ENCODE data around the gene REM2.
"Not testable (repeated sequence)": the region's sequence is repeated elsewhere in the genome, so short reads cannot be mapped to it uniquely, and the experiment has no call there.

The REM2 gene

DNA sequence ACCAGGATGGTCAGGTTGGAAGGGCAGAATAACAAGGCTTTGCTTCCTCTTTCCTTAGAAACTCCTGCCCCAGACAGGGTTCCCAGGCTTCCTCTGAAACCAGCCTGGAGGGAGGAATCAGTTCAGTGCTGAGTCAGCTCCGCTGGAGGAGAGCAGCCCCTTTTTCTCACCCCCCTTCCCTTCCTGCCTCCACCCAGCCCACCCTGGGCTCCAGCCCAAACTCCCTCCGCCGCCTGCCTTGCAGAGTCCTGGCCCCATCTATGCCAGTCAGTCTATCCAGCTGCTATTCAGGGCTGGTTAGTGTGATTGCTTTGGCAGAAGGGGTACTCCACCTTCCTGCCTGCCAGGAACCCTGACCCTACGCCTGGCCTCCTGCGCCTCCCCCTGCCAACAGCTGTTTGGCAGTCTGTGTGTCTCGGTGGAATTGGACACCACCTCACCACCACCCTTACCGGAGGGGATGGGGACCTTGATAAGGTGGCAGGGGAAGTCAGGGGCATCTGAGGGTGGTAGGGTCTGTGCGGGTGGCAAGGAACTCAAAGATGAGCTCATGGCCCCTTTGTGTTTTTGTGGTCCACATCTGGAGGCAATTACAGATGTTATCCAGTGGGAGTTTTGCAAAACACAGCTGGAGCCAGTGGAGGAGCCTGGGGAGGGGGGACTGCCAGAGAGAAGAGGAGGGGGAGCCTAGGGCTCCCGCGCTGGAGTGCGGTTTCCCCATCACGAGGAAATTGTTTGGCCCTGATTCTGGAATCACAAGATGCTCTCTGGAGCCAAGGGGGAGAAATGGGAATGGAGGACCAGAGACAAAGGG lies 34.5 kb upstream of the REM2 start:
- DNase-seq (ENCODE audit: low read depth, low spot score) = peak; percentile 93

DNA sequence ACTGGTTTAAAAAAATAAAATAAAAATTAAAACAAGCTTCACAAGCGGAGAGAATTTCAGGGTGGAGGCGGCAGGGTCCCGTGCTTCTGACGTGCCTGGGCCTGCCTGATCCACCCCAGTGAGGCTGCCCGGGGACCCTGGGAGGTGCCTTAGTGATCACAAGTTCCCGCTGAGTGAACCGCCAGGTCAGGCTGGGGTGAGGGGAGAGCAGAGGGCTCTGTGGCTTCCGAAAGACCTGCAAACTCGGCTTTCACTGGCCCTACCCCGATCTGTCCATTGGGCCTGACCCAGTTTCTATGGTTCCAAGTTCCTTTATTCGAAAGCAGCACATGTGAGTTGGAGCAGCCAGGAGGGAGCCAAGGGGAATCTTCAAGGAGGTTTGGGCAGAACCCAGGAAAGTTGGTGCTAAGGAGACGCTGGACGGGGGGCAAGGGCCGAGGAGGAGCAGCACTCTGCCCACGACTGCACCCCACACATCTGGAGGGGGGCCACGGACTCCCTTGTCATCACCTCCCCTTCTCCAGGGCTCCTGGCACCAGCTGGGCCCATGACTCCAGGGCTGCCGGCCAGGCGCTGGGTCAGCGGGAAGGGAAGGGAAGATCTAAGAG lies 33.7 kb upstream of the REM2 start:
- no peak for DNase-seq (ENCODE audit: low read depth, low spot score)

DNA sequence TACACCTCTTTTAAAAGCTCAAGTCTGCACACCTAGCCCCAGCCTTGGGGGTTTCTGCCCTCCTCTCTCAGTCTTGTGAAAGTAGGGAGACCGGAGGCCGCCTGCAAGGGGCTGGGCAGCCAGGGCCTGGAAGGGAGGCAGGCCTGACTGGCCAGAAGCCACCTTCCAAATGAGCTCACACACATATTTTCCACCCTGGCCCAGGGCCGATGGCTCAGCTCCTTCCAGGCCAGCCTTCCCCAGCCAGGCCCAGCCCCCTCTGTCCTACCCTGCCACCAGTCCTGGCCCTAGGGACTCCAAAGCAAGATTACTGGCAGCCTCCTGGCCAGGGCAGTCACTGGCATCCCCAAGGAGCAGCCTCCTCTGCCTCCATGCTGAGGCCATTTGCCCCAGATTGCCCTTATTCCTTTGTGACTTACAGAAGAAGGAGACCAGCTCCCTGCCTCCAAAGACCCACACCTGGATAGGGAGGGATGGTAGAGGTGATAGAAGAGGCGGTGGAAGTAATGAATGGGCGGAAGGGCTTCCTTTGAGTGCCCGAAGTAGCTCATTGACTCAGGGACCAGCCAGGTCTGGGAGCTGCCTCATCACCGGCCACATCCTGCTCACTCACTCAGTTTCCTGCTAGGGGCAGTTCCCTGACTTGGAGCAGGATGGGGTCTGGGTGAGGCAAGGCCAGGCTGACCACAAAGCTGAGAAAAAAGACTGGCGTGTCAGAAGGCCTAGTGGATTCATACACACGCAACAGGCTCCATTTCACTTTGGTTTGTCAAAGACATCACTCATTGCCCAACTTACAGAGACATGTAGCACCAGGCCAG lies 31.9 kb upstream of the REM2 start:
- no peak for DNase-seq (ENCODE audit: low read depth, low spot score)

DNA sequence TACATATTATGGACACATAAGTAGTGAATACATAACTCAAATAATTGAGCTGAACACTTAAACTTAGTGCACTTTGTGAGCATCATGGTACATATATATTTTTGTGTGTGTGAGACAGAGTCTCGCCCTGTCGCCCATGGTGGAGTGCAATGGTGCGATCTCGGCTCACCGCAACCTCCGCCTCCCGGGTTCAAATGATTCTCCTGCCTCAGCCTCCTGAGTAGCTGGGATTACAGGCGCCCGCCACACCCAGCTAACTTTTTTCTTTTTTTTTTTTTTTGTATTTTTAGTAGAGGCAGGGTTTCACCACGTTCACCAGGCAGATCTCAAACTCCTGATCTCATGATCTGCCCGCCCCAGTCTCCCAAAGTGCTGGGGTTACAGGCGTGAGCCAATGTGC lies 30.8 kb upstream of the REM2 start:
- DNase-seq (ENCODE audit: low read depth, low spot score) = not testable (repeated sequence)

DNA sequence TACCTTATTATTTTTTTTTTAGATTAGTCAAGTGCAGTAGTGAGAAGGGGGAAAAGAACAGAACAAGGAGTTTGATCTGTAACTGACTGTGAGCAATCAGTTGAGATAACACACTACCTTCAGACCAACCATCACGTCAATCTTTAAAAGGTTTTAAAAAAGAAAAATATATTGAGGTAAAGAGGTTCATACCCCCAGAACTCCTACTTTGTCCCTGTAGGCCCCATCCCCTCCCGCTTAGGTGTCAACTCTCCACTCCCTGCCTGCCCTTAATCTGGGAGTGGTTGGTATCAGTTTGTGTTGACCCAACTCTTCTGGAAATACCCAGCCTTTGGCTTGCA lies 30.5 kb upstream of the REM2 start:
- DNase-seq (ENCODE audit: low read depth, low spot score) = no peak

DNA sequence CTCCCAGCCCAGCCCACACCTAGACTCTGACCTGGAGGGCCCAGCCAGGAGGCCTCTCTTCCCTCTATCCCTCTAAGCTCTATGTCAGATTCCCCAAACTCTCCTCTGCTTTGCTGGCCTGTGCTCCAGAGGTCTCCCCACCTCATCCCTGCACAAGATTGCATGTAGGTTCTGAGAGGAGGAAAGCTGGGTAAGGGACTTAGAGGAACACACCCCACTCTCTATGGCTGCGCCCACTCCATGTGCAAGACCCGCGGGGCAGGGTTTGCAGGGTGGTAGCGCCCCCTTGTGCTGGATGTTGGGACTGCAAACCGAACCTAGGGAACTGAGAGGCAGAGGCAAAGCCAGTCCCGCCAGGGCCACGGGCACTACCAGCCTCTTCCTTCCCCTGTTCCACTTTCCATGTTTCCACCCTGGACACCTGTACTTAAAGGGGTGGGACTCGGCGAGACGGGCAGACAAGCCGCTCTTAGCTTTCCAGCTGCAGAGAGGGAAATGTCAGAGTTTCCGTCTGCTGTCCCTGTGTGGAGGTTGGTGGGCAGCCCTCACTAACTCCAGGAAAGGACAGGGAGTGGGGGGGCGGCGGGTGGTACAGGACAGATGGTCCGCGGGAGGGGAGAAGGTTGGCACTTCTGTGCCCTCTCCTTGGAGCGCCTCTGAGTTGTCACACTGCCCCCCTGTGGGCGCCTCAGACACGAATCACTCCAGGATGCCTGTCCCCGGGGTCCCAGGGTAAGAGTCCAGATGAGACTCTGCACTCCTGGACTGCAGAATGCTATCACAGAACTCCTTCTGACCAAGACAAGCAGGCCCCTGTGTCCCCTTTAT lies 29.9 kb upstream of the REM2 start:
- peak; percentile 71 for DNase-seq (ENCODE audit: low read depth, low spot score)

DNA sequence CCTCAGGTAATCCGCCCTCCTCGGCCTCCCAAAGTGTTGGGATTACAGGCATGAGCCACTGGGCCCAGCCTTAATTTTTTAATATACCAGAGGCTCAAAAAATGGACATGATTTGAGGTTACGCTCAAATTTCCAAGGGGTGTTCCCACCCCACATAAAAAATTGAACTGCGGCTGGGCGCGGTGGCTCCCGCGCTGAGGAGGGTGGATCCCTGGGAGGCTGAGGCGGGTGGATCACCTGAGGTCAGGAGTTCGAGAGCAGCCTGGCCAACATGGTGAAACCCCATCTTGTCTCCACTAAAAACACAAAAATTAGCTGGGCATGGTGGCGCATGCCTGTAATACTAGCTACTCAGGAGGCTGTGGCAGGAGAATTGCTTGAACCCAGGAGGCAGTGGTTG lies 28.7 kb upstream of the REM2 start:
- not testable (repeated sequence) for DNase-seq (ENCODE audit: low read depth, low spot score)

DNA sequence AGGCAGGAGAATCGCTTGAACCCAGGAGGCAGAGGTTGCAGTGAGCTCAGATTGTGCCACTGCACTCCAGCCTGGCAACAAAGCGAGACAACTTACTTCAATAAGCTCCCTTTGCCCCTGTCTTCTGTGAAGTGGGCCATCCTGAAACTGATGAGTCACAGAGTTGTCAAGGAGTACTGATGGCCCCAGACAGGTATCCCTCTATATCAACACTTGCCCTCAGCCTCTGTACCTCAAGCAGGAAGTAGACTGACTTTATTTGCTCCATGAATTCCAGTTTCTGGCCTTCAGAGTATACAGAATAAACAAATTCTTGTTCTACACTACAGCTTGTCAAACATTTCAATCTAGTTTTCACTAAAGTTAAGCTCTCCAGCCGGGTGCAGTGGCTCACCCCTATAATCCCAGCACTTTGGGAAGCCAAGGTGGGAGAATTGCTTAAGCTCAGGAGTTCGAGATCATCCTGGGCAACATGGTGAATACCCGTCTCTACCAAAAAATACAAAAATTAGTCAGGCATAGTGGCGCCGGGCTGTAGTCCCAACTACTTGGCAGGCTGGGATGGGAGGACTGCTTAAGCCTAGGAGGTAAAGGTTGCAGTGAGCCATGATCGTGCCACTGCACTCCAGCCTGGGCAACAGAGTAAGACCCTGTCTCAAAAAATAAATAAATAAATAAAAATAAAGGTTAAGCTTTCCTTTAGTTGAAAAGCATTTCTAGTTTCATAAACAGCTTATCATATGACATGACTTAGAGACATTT lies 27.9 kb upstream of the REM2 start:
- no peak for DNase-seq (ENCODE audit: low read depth, low spot score)

DNA sequence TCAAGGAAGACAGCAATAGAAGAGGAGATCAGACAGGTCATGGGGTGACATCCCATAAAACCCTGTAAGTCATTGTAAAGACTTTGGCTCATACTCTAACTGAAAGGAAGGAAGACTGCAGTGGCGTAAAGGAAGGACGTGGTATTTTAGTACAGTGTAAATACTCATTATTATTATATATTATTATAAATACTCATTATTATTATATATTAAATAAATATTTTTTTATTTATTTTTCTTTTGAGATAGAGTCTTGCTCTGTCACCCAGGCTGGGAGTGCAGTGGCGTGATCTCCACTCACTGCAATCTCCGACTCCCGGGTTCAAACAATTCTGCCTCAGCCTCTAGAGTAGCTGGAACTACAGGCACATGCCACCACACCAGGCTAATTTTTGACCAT lies 26.6 kb upstream of the REM2 start:
- no peak for DNase-seq (ENCODE audit: low read depth, low spot score)

DNA sequence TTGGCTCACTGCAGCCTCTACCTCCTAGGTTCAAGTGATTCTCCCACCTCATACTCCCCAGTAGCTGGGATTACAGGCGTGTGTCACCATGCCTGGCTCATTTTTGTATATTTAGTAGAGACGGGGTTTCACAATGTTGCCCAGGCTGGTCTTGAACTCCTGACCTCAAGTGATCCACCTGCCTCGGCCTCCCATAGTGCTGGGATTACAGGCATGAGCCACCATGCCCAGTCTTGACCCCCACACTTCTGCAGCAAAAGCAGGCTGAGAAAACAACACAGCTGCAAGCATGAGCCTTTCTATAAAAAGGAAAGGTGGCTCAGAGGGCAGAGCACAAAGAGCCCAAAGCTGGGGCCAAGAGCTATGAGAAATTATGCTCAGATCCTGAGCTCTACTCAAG lies 22.6 kb upstream of the REM2 start:
- not testable (repeated sequence) for DNase-seq (ENCODE audit: low read depth, low spot score)

DNA sequence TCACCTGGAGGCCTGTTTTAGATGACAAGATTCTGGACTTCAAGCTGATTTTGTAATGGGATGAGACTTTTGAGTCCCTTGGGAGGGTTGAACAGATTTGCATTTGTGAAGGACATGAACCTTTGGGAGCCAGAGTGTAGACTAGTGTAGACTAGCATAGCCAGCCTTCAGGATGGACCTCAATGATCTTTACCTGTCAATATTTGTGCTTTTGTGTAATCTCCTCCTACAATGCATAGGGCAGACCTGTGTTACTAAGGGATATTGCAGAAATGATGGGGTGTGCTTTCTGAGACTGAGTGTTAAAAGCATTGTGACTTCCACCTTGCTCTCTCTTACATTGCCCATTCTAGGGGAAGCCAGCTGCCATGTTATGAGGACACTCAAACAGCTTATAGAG lies 21.4 kb upstream of the REM2 start:
- DNase-seq (ENCODE audit: low read depth, low spot score) = no peak

DNA sequence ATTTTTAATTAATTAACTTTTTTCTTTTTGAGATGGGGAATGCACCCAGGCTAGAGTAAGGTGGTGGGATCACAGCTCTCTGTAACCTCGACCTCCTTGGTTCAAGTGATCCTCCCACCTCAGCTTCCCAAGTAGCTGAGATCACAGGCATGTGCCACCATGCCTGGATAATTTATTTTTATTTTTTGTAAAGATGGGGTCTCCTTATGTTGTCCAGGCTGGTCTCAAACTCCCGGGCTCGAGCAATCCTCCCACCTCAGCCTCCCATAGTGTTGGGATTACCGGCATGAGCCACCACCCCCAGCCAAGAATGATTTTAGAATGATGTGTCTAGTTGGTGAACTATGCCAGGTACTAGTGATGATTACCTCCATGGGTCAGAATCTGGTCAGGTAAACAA lies 18.0 kb upstream of the REM2 start:
- DNase-seq (ENCODE audit: low read depth, low spot score) = no peak

DNA sequence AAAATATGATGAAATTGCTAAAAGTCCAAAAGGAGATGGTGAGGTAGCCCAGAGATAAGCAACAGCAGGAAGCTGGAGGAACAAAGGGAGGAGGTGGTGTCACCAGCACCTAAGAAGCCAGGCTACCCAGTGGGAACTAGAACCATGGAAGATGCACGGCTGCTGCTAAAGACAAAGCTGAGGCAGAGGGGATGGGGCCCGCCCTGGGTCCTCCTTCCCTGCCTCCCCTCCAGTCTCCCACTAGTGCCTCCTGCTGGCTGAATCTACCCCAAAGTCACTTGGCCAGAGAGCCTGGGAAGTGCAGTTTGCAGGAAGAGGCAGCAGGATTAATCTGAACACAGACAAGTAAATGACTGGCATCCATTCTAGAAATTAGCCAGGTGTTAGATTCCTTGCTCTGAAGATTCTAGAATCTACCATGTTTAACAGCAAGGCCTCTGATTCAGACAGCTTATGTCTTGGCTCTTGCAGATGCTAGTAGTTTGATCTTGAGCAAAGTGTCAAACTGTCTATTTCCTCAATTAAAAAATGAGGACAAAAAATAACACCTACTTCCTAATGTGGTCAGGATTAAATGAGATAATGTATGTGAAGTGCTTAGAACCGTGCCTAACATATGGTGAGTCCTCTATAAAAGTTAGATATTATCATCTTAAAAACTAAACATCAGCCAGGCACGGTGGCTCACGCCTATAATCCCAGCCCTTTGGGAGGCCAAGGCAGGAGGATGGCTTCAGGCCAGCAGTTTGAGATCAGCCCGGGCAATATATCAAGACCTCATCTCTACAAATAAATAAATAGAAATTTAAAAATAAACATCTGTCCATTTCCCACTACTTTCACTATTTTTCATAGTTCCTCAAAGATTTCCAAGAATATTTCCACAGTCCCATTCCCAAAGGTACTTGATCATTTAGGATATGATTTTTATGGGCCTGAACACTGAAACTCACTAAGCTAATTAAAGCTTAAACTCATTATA lies 17.3 kb upstream of the REM2 start:
- DNase-seq (ENCODE audit: low read depth, low spot score) = no peak

DNA sequence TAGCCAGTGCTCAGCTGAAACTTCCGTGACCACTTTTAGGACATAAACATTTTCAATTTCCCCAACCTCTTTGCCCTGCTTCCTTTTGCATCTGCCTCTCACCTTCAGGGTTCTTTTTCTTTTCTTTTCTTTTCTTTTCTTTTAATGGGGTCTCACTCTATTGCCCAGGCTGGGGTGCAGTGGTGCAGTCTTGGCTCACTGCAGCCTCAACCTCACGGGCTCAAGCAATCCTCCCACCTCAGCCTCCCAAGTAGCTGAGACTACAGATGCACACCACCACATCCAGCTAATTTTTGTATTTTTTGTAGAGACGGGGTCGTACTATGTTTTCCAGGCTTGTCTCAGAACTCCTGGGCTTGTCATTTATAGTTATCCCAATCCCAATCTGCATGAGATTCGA lies 16.1 kb upstream of the REM2 start:
- no peak for DNase-seq (ENCODE audit: low read depth, low spot score)

DNA sequence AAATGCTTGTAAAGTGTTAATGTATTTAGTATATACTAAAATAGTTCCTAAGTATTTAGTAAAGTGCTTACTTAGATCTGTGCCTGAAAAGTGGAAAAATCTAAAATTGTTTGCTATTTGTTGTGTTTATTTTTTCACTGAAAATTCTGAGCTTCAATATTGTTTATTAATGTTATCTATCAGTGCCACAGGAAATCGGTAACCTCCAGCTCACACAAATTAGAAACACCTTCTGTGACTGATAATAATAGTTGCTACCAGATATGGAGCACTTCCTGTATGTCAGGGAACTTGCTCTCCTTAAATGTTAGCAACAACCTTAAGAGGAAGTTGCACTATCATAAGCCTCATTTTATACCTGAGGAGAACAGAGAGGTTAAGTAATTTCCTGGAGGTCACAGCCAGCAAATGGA lies 12.2 kb upstream of the REM2 start:
- DNase-seq (ENCODE audit: low read depth, low spot score) = no peak

DNA sequence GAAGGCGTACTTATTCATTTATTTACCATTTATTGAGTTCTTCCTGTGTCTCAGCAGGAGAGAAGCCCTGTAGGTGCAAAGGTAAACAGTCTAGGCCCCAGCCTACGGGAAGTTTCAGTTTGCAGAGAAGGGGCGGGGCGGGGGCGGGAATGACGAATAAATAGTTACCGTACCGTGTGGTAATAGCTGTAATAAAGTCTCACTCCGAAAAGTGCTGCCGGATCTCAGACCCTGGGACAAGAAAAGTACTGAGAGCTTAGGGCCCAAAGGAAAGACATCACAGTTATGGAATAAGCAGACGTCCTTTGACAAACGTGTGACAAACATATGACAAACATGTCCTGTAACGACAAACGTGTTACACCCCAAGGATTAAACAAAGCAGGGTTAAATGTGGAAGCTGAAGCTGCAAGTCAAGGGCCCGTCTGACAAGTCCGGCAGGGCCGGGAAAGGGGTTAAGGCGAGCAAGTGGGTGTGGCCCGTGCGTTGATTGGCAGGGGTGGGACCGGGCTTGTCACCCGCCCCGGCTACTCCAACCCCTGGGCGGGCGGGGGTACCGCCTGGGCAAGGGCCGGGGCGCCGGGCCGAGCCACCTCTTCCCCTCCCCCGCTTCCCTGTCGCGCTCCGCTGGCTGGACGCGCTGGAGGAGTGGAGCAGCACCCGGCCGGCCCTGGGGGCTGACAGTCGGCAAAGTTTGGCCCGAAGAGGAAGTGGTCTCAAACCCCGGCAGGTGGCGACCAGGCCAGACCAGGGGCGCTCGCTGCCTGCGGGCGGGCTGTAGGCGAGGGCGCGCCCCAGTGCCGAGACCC lies 11.6 kb upstream of the REM2 start, which contains the start of gene LRP10:
TSS of gene LRP10 (plus strand) at position 517 of the 809 bp plus-strand sequence. CDS start 564 bp downstream, outside the sequence.
- DNase-seq (ENCODE audit: low read depth, low spot score) = no peak

DNA sequence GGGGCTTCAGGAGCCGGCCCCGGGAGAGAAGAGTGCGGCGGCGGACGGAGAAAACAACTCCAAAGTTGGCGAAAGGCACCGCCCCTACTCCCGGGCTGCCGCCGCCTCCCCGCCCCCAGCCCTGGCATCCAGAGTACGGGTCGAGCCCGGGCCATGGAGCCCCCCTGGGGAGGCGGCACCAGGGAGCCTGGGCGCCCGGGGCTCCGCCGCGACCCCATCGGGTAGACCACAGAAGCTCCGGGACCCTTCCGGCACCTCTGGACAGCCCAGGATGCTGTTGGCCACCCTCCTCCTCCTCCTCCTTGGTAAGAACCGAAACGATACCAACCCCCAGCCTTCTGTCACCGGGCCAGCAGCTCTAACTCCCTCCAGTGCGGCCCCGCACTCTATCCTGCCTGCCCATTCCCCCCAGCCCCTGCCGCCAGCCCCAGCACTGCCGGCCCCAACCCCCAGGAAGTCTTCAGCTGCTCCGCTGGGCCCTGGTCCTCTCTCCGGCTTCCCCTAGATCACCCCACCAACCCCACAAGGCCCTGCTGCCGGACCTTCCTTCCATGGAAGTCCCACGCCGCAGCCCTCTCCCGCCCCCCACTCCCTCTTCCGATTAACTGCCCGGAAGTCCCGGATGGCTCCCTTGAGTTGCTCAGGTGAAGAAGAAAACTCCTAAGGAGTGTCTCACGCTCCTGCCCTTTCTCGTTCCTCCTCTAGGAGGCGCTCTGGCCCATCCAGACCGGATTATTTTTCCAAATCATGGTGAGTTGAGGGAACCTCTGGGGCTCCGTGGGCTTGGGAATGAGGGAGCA lies 10.8 kb upstream of the REM2 start:
- DNase-seq (ENCODE audit: low read depth, low spot score) = no peak
